Caco-2 (cell line): ENCODE results near the gene SPEG. TPM values are rescaled to one million over a fixed set of nuclear protein-coding genes. Genes with fewer than 3 reads are reported as not detected.

Experiments
- BruUV-seq: library from RNA; stranded (reverse); fragments of 400-500 nt; replicated peaks from 2 replicates; lab custom pipeline; 2021; lab: Mats Ljungman, UMichigan
- CTCF ChIA-PET: fragments of 300-600 bp; sonication (Branson Sonifier 250); formaldehyde crosslinking; loops from one replicate; lab custom pipeline; 2022; ENCODE audit warnings: antibody characterized with exemption; lab: Charles Lee
- POLR2A ChIA-PET: fragments of 300-600 bp; sonication (Branson Sonifier 250); formaldehyde crosslinking; loops from one replicate; lab custom pipeline; 2022; ENCODE audit warnings: antibody characterized with exemption; lab: Charles Lee
- DNase-seq, 2 experiments: peaks; one replicate each; pipeline versions ENCODE4 v3.0.0 to v3.0.0-alpha.2; 2020 to 2022
- H3K27me3 ChIP-seq: replicated peaks from 2 replicates; pipeline ENCODE4 v1.6.0; 2011; ENCODE audit warnings: low read length; ENCODE audit not compliant: control insufficient read depth, insufficient read depth
- H3K36me3 ChIP-seq: 2 replicates; pipeline ENCODE4 v1.5.1; 2011; ENCODE audit warnings: low read length; ENCODE audit not compliant: control insufficient read depth, insufficient read depth
- H3K4me1 ChIP-seq: fragments of 250-450 bp; sonication (Bioruptor Pico); 2 replicates; pipeline ENCODE4 v1.5.1; 2020; ENCODE audit warnings: mild to moderate bottlenecking
- H3K4me3 ChIP-seq: 2 replicates; pipeline ENCODE4 v1.5.1; 2011; ENCODE audit warnings: low read depth, mild to moderate bottlenecking, control low read depth, low read length
- H3K9me3 ChIP-seq: fragments of 250-450 bp; sonication (Bioruptor Pico); 2 replicates; pipeline ENCODE4 v1.5.1; 2020; ENCODE audit warnings: mild to moderate bottlenecking, moderate library complexity
- H3K27ac Mint-ChIP-seq: one replicate; pipeline ENCODE4 v1.8.0; 2022; ENCODE audit warnings: mixed read lengths; ENCODE audit not compliant: unreplicated experiment
- H3K27me3 Mint-ChIP-seq: one replicate; pipeline ENCODE4 v1.8.0; 2022; ENCODE audit warnings: mixed read lengths; ENCODE audit not compliant: insufficient read depth, unreplicated experiment
- H3K36me3 Mint-ChIP-seq: one replicate; pipeline ENCODE4 v1.8.0; 2022; ENCODE audit warnings: mild to moderate bottlenecking, mixed read lengths; ENCODE audit not compliant: insufficient read depth, unreplicated experiment
- H3K4me1 Mint-ChIP-seq: one replicate; pipeline ENCODE4 v1.8.0; 2022; ENCODE audit warnings: low read depth, mixed read lengths; ENCODE audit not compliant: unreplicated experiment
- H3K4me3 Mint-ChIP-seq: one replicate; pipeline ENCODE4 v1.8.0; 2022; ENCODE audit warnings: mild to moderate bottlenecking, moderate library complexity, mixed read lengths; ENCODE audit not compliant: unreplicated experiment
- H3K9me3 Mint-ChIP-seq: one replicate; pipeline ENCODE4 v1.8.0; 2022; ENCODE audit warnings: mixed read lengths; ENCODE audit not compliant: unreplicated experiment
- intact Hi-C: fragments of 100-400 bp; cut with micrococcal nuclease; formaldehyde crosslinking; loops from one replicate; pipeline ENCODE4 v1.10.0; 2022; ENCODE audit not compliant: unreplicated experiment
- total RNA-seq: library from RNA; stranded (reverse); gene quantifications from 2 replicates; pipeline ENCODE4 v1.2.3, GENCODE V29; 2022
- TF ChIP-seq, protein P1 (sequence below), 2 experiments: fragments of 200-600 bp in 1 of 2; IDR thresholded peaks; 1 replicate in 1 of 2; 2 replicates in 1 of 2; pipeline versions ENCODE4 v1.5.1 to v1.8.0; 2011 to 2022; ENCODE audit warnings: antibody characterized with exemption in 1 of 2, control low read depth in 1 of 2, inconsistent platforms in 1 of 2, low read depth in 1 of 2, low read length in 1 of 2, mild to moderate bottlenecking in 1 of 2, moderate library complexity in 1 of 2; ENCODE audit not compliant: insufficient read depth in 1 of 2, severe bottlenecking in 1 of 2, unreplicated experiment in 1 of 2

The SPEG gene
- total RNA-seq, 1 experiment from 2014 or later = 18.6 TPM

- TF ChIP-seq, protein P1, sequence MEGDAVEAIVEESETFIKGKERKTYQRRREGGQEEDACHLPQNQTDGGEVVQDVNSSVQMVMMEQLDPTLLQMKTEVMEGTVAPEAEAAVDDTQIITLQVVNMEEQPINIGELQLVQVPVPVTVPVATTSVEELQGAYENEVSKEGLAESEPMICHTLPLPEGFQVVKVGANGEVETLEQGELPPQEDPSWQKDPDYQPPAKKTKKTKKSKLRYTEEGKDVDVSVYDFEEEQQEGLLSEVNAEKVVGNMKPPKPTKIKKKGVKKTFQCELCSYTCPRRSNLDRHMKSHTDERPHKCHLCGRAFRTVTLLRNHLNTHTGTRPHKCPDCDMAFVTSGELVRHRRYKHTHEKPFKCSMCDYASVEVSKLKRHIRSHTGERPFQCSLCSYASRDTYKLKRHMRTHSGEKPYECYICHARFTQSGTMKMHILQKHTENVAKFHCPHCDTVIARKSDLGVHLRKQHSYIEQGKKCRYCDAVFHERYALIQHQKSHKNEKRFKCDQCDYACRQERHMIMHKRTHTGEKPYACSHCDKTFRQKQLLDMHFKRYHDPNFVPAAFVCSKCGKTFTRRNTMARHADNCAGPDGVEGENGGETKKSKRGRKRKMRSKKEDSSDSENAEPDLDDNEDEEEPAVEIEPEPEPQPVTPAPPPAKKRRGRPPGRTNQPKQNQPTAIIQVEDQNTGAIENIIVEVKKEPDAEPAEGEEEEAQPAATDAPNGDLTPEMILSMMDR (IDR thresholded peaks at IDR 0.05; ENCODE audit: insufficient read depth in 1 of 2, low read depth in 1 of 2, low read length in 1 of 2, severe bottlenecking in 1 of 2, unreplicated experiment in 1 of 2) = no peak
- Histone ChIP-seq H3K4me1 (peaks cover 5% of the 10 kb centered on the region; the same call in 1 of the 2 replicates), H3K27me3 (no peaks in the 10 kb centered on the region; the same call in 1 of the 2 replicates), H3K36me3 (no peaks in the 10 kb centered on the region), H3K9me3 (no peaks in the 10 kb centered on the region), H3K4me3 (no peak overlapping the region)
- Mint-ChIP-seq H3K4me1 (peaks cover 5% of the 10 kb centered on the region), H3K36me3 (peaks cover 7% of the 10 kb centered on the region), H3K27me3 (peaks cover 18% of the 10 kb centered on the region), H3K27ac (no peak overlapping the region), H3K9me3 (no peaks in the 10 kb centered on the region), H3K4me3 (no peak overlapping the region)
- intact Hi-C loops = no loop called here
- ChIA-PET POLR2A (interaction anchor here (0.6 kb wide), 1 partner anchor 57 kb away, joined by 4 read pairs; no protein-coding TSS in a partner anchor), CTCF (interaction anchor here (0.6 to 1.4 kb wide), 3 partner anchors 14 to 87 kb away, joined by 3 to 7 read pairs (median 3); no protein-coding TSS in a partner anchor)
- BruUV-seq = no TSS peak
- no peak for DNase-seq
These were observed 99.5 kb downstream of the SPEG start for GRCh38 chr2:219533930-219534661.

GRCh38 chr2:219536425-219536824, 101.8 kb downstream of the SPEG start:
- Histone ChIP-seq H3K4me1 (peaks cover 5% of the 10 kb centered on the region; the same call in 1 of the 2 replicates), H3K27me3 (no peaks in the 10 kb centered on the region), H3K9me3 (no peaks in the 10 kb centered on the region), H3K36me3 (peaks cover 6% of the 10 kb centered on the region), H3K4me3 (no peak overlapping the region)
- Mint-ChIP-seq H3K4me3 (no peak overlapping the region), H3K36me3 (peaks cover 18% of the 10 kb centered on the region), H3K27me3 (peaks cover 4% of the 10 kb centered on the region), H3K4me1 (no peaks in the 10 kb centered on the region), H3K9me3 (no peaks in the 10 kb centered on the region), H3K27ac (no peak overlapping the region)
- intact Hi-C loops = no loop called here
- CTCF ChIA-PET = no interaction called here
- POLR2A ChIA-PET = no interaction called here
- BruUV-seq = no TSS peak
- no peak for DNase-seq
- TF ChIP-seq, protein P1 (IDR thresholded peaks at IDR 0.05; ENCODE audit: insufficient read depth in 1 of 2, low read depth in 1 of 2, low read length in 1 of 2, severe bottlenecking in 1 of 2, unreplicated experiment in 1 of 2) = no peak

DNA sequence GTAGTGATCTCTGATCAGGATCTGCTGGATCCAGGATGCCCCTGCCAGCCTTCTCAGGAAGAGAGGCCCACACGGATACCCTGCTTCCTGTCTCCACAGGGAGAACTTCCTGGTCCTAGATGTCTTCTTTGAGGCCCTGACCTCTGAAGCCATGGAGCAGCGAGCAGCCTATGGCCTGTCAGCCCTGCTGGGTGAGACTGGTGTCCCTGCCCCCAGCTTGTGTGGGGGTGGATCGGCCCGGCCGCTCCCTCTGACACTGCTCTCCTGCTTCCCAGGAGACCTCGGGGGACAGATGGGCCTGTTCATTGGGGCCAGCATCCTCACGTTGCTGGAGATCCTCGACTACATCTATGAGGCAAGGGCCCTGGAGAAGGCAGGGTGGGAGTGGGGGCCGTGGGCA, 102.3 kb downstream of the SPEG start:
- H3K4me3 Mint-ChIP-seq = no peak overlapping the region
- DNase-seq = no peak
- Histone ChIP-seq H3K27me3 (no peaks in the 10 kb centered on the region), H3K9me3 (no peaks in the 10 kb centered on the region), H3K4me1 (peaks cover 8% of the 10 kb centered on the region), H3K4me3 (no peak overlapping the region), H3K36me3 (peaks cover 8% of the 10 kb centered on the region)
- H3K9me3 Mint-ChIP-seq = no peaks in the 10 kb centered on the region
- BruUV-seq = no TSS peak
- H3K27me3 Mint-ChIP-seq = peaks cover 4% of the 10 kb centered on the region
- H3K27ac Mint-ChIP-seq = no peak overlapping the region
- H3K4me1 Mint-ChIP-seq = no peaks in the 10 kb centered on the region
- ChIA-PET POLR2A (no interaction called here), CTCF (interaction anchor here (0.5 kb wide), 1 partner anchor 74 kb away, joined by 3 read pairs; no protein-coding TSS in a partner anchor)
- peaks cover 21% of the 10 kb centered on the region for H3K36me3 Mint-ChIP-seq
- TF ChIP-seq, protein P1 (IDR thresholded peaks at IDR 0.05; ENCODE audit: insufficient read depth in 1 of 2, low read depth in 1 of 2, low read length in 1 of 2, severe bottlenecking in 1 of 2, unreplicated experiment in 1 of 2) = no peak
- intact Hi-C loops = no loop called here
